ENCODE data around the gene COL27A1. TPM values are rescaled to one million over a fixed set of nuclear protein-coding genes. Genes with fewer than 3 reads are reported as not detected.

Gene COL27A1
- total and polyA plus RNA-seq, 2 donors (not counting 1 experiment from before 2014, with no cell fraction given), result 0.16 to 0.27 TPM

- Histone ChIP-seq H3K4me2 (replicated peaks; ENCODE audit: low read depth, low read length, poor library complexity, severe bottlenecking) (no peak overlapping the region), H3K79me2 (ENCODE audit: control insufficient read depth, insufficient read depth, low read length) (no peaks in the 10 kb centered on the region), H3K4me1 (ENCODE audit: control insufficient read depth in 2 of 2, insufficient read depth in 2 of 2, low read length in 2 of 2) (no peaks in the 10 kb centered on the region), H3K9ac (ENCODE audit: low read length) (no peak overlapping the region), H3K27ac (ENCODE audit: low read length in 2 of 2) (no peak overlapping the region), H3K9me3 (ENCODE audit: control extremely low read depth in 1 of 3, control insufficient read depth in 2 of 3, insufficient read depth in 1 of 3, low read length in 2 of 3) (no peaks in the 10 kb centered on the region), H3K36me3 (replicated peaks in 1 of 2; ENCODE audit: control extremely low read depth in 1 of 2, control insufficient read depth in 1 of 2, extremely low read depth in 1 of 2, insufficient read depth in 2 of 2, low read length in 1 of 2) (no peaks in the 10 kb centered on the region), H3K4me3 (ENCODE audit: control extremely low read depth in 1 of 5, extremely low read depth in 1 of 5, insufficient read depth in 1 of 5, low read depth in 2 of 5, low read length in 4 of 5) (no peak overlapping the region), H4K20me1 (ENCODE audit: control insufficient read depth, insufficient read depth, low read length, poor library complexity, severe bottlenecking) (no peaks in the 10 kb centered on the region), H2AFZ (ENCODE audit: insufficient read depth, low read depth, low read length, poor library complexity, severe bottlenecking) (no peak overlapping the region), H3K27me3 (replicated peaks in 1 of 4; ENCODE audit: control extremely low read depth in 1 of 4, control insufficient read depth in 3 of 4, insufficient read depth in 4 of 4, low read length in 3 of 4) (no peaks in the 10 kb centered on the region)
- ATAC-seq (ENCODE audit: low read depth), result no peak
- DNase-seq, result no peak
- Mint-ChIP-seq H3K4me3 (no peak overlapping the region), H3K27ac (no peak overlapping the region), H3K27me3 (no peaks in the 10 kb centered on the region), H3K4me1 (no peaks in the 10 kb centered on the region), H3K9me3 (ENCODE audit: insufficient read depth) (no peaks in the 10 kb centered on the region)
- no peak for TF ChIP-seq EZH2 (IDR thresholded peaks at IDR 0.05; ENCODE audit: borderline replicate concordance, insufficient read depth, low read depth, low read length, poor library complexity, severe bottlenecking)
- TF ChIP-seq CTCF (IDR thresholded peaks at IDR 0.05), result no peak
- 95% methylated on average over 19 of the region's 21 CpGs for WGBS (ENCODE audit: insufficient coverage)
- POLR2A ChIA-PET, result no interaction called here
- intact Hi-C loops (cut with micrococcal nuclease), result no loop called here
- CTCF ChIA-PET, result no interaction called here
Observed at GRCh38 chr9:114249424-114250234, 94.3 kb downstream of the COL27A1 start.

DNA sequence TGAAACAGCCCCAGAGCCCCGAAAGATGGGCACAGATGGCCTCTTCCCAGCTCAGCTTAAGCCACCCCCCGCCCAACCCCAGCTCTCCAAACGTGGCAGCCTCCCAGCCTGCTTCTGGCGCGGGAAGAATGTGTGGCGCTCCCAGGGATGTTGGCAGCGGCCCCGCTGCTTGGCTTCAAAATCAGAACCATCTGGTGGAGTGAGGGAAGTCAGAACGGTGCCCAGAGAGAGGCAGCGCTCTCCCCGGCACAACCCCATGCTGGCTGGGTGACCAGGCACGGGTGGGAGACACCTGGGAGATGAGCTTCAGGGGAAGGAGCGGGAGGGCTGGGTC is 94.9 kb downstream of the COL27A1 start:
- DNase-seq (no peak), ATAC-seq (ENCODE audit: low read depth) (no peak)
- no peaks in the 10 kb centered on the region for H3K79me2 ChIP-seq (ENCODE audit: control insufficient read depth, insufficient read depth, low read length)
- POLR2A ChIA-PET, result no interaction called here
- no peak overlapping the region for H3K4me3 ChIP-seq (ENCODE audit: control extremely low read depth in 1 of 5, extremely low read depth in 1 of 5, insufficient read depth in 1 of 5, low read depth in 2 of 5, low read length in 4 of 5)
- no peaks in the 10 kb centered on the region for H3K27me3 ChIP-seq (replicated peaks in 1 of 4; ENCODE audit: control extremely low read depth in 1 of 4, control insufficient read depth in 3 of 4, insufficient read depth in 4 of 4, low read length in 3 of 4)
- H3K9me3 ChIP-seq (ENCODE audit: control extremely low read depth in 1 of 3, control insufficient read depth in 2 of 3, insufficient read depth in 1 of 3, low read length in 2 of 3), result no peaks in the 10 kb centered on the region
- no peak overlapping the region for H3K4me2 ChIP-seq (replicated peaks; ENCODE audit: low read depth, low read length, poor library complexity, severe bottlenecking)
- no peak overlapping the region for H2AFZ ChIP-seq (ENCODE audit: insufficient read depth, low read depth, low read length, poor library complexity, severe bottlenecking)
- H3K4me1 ChIP-seq (ENCODE audit: control insufficient read depth in 2 of 2, insufficient read depth in 2 of 2, low read length in 2 of 2), result no peaks in the 10 kb centered on the region
- intact Hi-C loops (cut with micrococcal nuclease), result no loop called here
- no peak overlapping the region for H3K27ac ChIP-seq (ENCODE audit: low read length in 2 of 2)
- whole genome bisulfite sequencing (ENCODE audit: insufficient coverage), result 82% methylated on average over 11 of the region's 13 CpGs
- no peak overlapping the region for H3K9ac ChIP-seq (ENCODE audit: low read length)
- Mint-ChIP-seq H3K4me1 (no peaks in the 10 kb centered on the region), H3K27me3 (no peaks in the 10 kb centered on the region), H3K9me3 (ENCODE audit: insufficient read depth) (no peaks in the 10 kb centered on the region), H3K4me3 (no peak overlapping the region), H3K27ac (no peak overlapping the region)
- CTCF ChIA-PET, result no interaction called here
- H4K20me1 ChIP-seq (ENCODE audit: control insufficient read depth, insufficient read depth, low read length, poor library complexity, severe bottlenecking), result no peaks in the 10 kb centered on the region
- TF ChIP-seq EZH2 (IDR thresholded peaks at IDR 0.05; ENCODE audit: borderline replicate concordance, insufficient read depth, low read depth, low read length, poor library complexity, severe bottlenecking) (no peak), CTCF (IDR thresholded peaks at IDR 0.05) (no peak)
- H3K36me3 ChIP-seq (replicated peaks in 1 of 2; ENCODE audit: control extremely low read depth in 1 of 2, control insufficient read depth in 1 of 2, extremely low read depth in 1 of 2, insufficient read depth in 2 of 2, low read length in 1 of 2), result no peaks in the 10 kb centered on the region
